ENCODE measurements around the gene HLX. TPM values are rescaled to one million over a fixed set of nuclear protein-coding genes. Genes with fewer than 3 reads are reported as not detected.

Gene HLX
- total RNA-seq, 2 experiments from 2014 or later: 0.27 to 0.39 TPM

DNA sequence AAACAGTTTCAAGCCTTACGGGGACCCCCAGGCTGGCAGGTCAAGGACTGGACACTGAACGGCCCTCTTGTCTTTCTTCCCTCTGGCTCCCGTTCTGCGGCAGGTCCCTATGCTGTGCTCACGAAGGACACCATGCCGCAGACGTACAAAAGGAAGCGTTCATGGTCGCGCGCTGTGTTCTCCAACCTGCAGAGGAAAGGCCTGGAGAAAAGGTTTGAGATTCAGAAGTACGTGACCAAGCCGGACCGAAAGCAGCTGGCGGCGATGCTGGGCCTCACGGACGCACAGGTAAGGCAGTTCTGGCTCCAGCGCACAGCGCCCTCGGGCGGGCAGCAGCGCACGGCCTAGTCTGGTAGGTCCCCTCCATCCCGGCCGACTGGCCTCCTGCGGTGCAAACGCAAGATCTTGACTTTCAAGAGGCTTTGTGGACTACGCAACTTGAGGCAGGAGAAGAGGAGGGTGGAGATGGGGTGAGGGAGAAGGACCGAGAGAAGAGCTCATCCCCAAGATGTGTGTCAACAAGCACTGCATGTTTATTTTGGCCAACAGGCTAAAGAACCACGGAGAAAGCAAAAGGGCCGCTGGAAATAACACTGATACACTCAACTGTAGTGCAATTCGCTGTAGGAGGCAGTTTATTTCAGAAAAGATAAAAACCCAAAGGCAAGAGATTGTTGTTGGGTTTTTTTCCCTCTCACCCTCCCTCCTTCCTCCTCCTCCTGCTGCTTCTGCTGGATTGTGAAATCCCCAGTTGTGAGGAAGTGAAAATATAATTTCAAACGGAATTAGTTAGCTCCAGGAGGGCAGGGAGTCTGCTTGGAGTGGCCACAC, 3.0 kb downstream of the HLX start:
- CTCF ChIA-PET: no interaction called here
- Mint-ChIP-seq H3K36me3 (ENCODE audit: low read depth) (no peaks in the 10 kb centered on the region), H3K9me3 (no peaks in the 10 kb centered on the region), H3K4me3 (no peak overlapping the region), H3K27me3 (peaks cover 86% of the 10 kb centered on the region), H3K27ac (no peak overlapping the region), H3K4me1 (ENCODE audit: low read depth) (peaks cover 29% of the 10 kb centered on the region)
- H3K27ac ChIP-seq (ENCODE audit: low read depth in 1 of 2, low read length in 2 of 2): no peak overlapping the region
- POLR2A ChIA-PET: no interaction called here
- peaks cover 0 to 48% of the 10 kb centered on the region in 2 experiments for H3K9me3 ChIP-seq (ENCODE audit: control insufficient read depth in 1 of 2, insufficient read depth in 1 of 2, low read length in 2 of 2)
- H3K36me3 ChIP-seq (ENCODE audit: insufficient read depth, low read length): no peaks in the 10 kb centered on the region
- peak in 3 of 14 experiments; percentile 8 to 33 (median 28) for DNase-seq
- H3K27me3 ChIP-seq (ENCODE audit: control insufficient read depth in 1 of 2, insufficient read depth in 2 of 2, low read length in 2 of 2): peaks cover 65 to 74% of the 10 kb centered on the region in 2 experiments
- TF ChIP-seq, protein P1, sequence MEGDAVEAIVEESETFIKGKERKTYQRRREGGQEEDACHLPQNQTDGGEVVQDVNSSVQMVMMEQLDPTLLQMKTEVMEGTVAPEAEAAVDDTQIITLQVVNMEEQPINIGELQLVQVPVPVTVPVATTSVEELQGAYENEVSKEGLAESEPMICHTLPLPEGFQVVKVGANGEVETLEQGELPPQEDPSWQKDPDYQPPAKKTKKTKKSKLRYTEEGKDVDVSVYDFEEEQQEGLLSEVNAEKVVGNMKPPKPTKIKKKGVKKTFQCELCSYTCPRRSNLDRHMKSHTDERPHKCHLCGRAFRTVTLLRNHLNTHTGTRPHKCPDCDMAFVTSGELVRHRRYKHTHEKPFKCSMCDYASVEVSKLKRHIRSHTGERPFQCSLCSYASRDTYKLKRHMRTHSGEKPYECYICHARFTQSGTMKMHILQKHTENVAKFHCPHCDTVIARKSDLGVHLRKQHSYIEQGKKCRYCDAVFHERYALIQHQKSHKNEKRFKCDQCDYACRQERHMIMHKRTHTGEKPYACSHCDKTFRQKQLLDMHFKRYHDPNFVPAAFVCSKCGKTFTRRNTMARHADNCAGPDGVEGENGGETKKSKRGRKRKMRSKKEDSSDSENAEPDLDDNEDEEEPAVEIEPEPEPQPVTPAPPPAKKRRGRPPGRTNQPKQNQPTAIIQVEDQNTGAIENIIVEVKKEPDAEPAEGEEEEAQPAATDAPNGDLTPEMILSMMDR (IDR thresholded peaks at IDR 0.05): no peak
- intact Hi-C loops (cut with DNase I, micrococcal nuclease): no loop called here
- H3K4me3 ChIP-seq (ENCODE audit: low read length): no peak overlapping the region
- H3K4me1 ChIP-seq (ENCODE audit: insufficient read depth, low read length): peaks cover 32% of the 10 kb centered on the region
- ATAC-seq (ENCODE audit: poor library complexity): no peak

DNA sequence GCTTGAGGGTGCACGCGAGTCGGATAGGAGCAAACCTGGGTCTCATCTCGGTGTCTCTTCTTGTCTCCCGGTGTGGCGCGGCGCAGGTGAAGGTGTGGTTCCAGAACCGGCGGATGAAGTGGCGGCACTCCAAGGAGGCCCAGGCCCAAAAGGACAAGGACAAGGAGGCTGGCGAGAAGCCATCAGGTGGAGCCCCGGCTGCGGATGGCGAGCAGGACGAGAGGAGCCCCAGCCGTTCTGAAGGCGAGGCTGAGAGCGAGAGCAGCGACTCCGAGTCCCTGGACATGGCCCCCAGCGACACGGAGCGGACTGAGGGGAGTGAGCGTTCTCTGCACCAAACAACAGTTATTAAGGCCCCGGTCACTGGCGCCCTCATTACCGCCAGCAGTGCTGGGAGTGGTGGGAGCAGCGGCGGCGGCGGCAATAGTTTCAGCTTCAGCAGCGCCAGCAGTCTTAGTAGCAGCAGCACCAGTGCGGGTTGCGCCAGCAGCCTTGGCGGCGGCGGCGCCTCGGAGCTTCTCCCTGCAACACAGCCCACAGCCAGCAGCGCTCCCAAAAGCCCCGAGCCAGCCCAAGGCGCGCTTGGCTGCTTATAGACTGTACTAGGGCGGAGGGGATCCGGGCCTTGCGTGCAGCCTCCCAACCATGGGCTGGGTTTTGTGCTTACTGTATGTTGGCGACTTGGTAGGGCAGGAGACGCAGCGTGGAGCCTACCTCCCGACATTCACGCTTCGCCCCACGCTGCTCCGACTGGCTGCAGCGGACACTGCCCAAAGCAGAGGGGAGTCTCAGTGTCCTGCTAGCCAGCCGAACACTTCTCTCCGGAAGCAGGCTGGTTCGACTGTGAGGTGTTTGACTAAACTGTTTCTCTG, 5.1 kb downstream of the HLX start:
- peaks cover 15% of the 10 kb centered on the region for H3K4me1 ChIP-seq (ENCODE audit: insufficient read depth, low read length)
- CTCF ChIA-PET: no interaction called here
- no peak overlapping the region for H3K27ac ChIP-seq (ENCODE audit: low read depth in 1 of 2, low read length in 2 of 2)
- POLR2A ChIA-PET: no interaction called here
- no peak overlapping the region for H3K4me3 Mint-ChIP-seq
- intact Hi-C loops (cut with DNase I, micrococcal nuclease): no loop called here
- TF ChIP-seq, protein P1 (IDR thresholded peaks at IDR 0.05): no peak
- peaks cover 12% of the 10 kb centered on the region for H3K4me1 Mint-ChIP-seq (ENCODE audit: low read depth)
- ATAC-seq (ENCODE audit: poor library complexity) (no peak), DNase-seq (no peak)
- H3K36me3 Mint-ChIP-seq (ENCODE audit: low read depth): no peaks in the 10 kb centered on the region
- H3K27me3 ChIP-seq (ENCODE audit: control insufficient read depth in 1 of 2, insufficient read depth in 2 of 2, low read length in 2 of 2): peaks cover 61 to 71% of the 10 kb centered on the region in 2 experiments
- no peaks in the 10 kb centered on the region for H3K36me3 ChIP-seq (ENCODE audit: insufficient read depth, low read length)
- no peaks in the 10 kb centered on the region for H3K9me3 Mint-ChIP-seq
- no peak overlapping the region for H3K27ac Mint-ChIP-seq
- no peak overlapping the region for H3K4me3 ChIP-seq (ENCODE audit: low read length)
- peaks cover 86% of the 10 kb centered on the region for H3K27me3 Mint-ChIP-seq
- peaks cover 0 to 38% of the 10 kb centered on the region in 2 experiments for H3K9me3 ChIP-seq (ENCODE audit: control insufficient read depth in 1 of 2, insufficient read depth in 1 of 2, low read length in 2 of 2)

DNA sequence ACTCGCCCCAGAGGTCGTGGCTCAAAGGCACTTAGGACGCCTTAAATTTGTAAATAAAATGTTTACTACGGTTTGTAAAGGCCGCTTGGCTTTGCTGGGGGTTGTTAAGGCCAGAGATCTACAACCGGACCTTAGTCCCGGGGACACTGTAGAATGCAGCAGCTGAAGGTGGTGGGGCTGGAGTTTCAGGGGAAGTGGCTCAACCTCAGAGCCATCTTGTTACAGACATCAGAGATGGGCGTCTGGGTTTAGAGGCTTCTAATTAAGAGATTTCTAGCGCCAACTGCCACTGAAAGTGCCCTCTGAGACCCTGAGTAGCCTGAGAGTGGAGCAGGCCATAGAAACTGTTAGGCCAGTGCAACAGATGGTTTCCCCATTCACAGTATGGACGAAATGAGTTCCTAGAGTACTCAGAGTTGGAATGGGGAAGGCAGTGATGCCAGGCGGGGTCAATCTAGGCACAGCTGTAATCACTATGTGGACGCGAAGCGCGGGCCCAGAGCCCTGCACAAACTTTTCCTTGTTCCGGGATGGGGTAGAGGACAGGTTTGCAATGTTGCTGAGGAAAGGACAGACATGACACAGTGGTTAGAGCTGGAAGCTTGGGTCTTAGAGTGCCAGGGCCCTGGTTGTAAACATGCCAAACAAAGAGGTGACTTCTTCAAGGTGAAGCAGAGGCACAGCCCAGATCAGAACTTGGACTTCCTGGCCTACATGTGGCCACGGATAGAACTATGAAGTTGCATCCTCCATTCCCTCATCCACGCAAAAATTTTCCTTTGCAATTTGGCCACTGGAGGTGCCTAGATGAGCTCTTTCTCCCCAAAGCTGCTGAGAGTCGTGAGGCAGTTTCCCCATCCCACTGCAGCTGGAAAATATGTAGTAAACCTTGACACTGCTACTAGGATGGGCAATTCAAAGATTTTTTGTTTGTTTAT, 6.0 kb downstream of the HLX start:
- no peaks in the 10 kb centered on the region for H3K36me3 Mint-ChIP-seq (ENCODE audit: low read depth)
- H3K27ac Mint-ChIP-seq: no peak overlapping the region
- peaks cover 10% of the 10 kb centered on the region for H3K4me1 Mint-ChIP-seq (ENCODE audit: low read depth)
- H3K27me3 Mint-ChIP-seq: peaks cover 92% of the 10 kb centered on the region
- TF ChIP-seq, protein P1 (IDR thresholded peaks at IDR 0.05): no peak
- H3K4me1 ChIP-seq (ENCODE audit: insufficient read depth, low read length): peaks cover 7% of the 10 kb centered on the region
- ATAC-seq (ENCODE audit: poor library complexity) (no peak), DNase-seq (no peak)
- H3K4me3 Mint-ChIP-seq: no peak overlapping the region
- peaks cover 0 to 38% of the 10 kb centered on the region in 2 experiments for H3K9me3 ChIP-seq (ENCODE audit: control insufficient read depth in 1 of 2, insufficient read depth in 1 of 2, low read length in 2 of 2)
- H3K27ac ChIP-seq (ENCODE audit: low read depth in 1 of 2, low read length in 2 of 2): no peak overlapping the region
- no peak overlapping the region for H3K4me3 ChIP-seq (ENCODE audit: low read length)
- no peaks in the 10 kb centered on the region for H3K9me3 Mint-ChIP-seq
- peaks cover 61 to 71% of the 10 kb centered on the region in 2 experiments for H3K27me3 ChIP-seq (ENCODE audit: control insufficient read depth in 1 of 2, insufficient read depth in 2 of 2, low read length in 2 of 2)
- POLR2A ChIA-PET: no interaction called here
- intact Hi-C loops (cut with DNase I, micrococcal nuclease): no loop called here
- CTCF ChIA-PET: no interaction called here
- no peaks in the 10 kb centered on the region for H3K36me3 ChIP-seq (ENCODE audit: insufficient read depth, low read length)
